Measurements from ENCODE around the gene CCDC136.
A peak's percentile ranks its signal among the peaks of the same experiment; 100 is the strongest.

CCDC136 gene

GRCh38 chr7:128831994-128832879 is 40.5 kb downstream of the CCDC136 start:
- no peak for DNase-seq (ENCODE audit: low read depth in 2 of 2)

GRCh38 chr7:128832880-128833147 is 41.0 kb downstream of the CCDC136 start:
- DNase-seq (ENCODE audit: low read depth in 2 of 2) = no peak

GRCh38 chr7:128833148-128833945 is 41.6 kb downstream of the CCDC136 start:
- DNase-seq (ENCODE audit: low read depth in 2 of 2) = no peak

- no peak for DNase-seq (ENCODE audit: low read depth in 2 of 2)
These were observed 42.2 kb downstream of the CCDC136 start for GRCh38 chr7:128833946-128834325.

GRCh38 chr7:128835231-128835751 is 43.5 kb downstream of the CCDC136 start:
- DNase-seq (ENCODE audit: low read depth in 2 of 2) = no peak

GRCh38 chr7:128835790-128836641 is 44.2 kb downstream of the CCDC136 start:
- DNase-seq (ENCODE audit: low read depth in 2 of 2) = no peak

- no peak for DNase-seq (ENCODE audit: low read depth in 2 of 2)
These were observed 45.1 kb downstream of the CCDC136 start for GRCh38 chr7:128836729-128837348.

- DNase-seq (ENCODE audit: low read depth in 2 of 2) = no peak
These were observed 45.8 kb downstream of the CCDC136 start for GRCh38 chr7:128837521-128837921.

- no peak for DNase-seq (ENCODE audit: low read depth in 2 of 2)
These were observed 46.5 kb downstream of the CCDC136 start for GRCh38 chr7:128838109-128838779.

GRCh38 chr7:128838981-128839731 is 47.4 kb downstream of the CCDC136 start:
- no peak for DNase-seq (ENCODE audit: low read depth in 2 of 2)

- DNase-seq (ENCODE audit: low read depth in 2 of 2) = no peak
These were observed 48.0 kb downstream of the CCDC136 start for GRCh38 chr7:128839751-128840177.

- no peak for DNase-seq (ENCODE audit: low read depth in 2 of 2)
These were observed 48.8 kb downstream of the CCDC136 start for GRCh38 chr7:128840326-128841170.

GRCh38 chr7:128841171-128841690 is 49.5 kb downstream of the CCDC136 start:
- no peak for DNase-seq (ENCODE audit: low read depth in 2 of 2)

- DNase-seq (ENCODE audit: low read depth in 2 of 2) = peak; percentile 43 to 55
These were observed 50.3 kb downstream of the CCDC136 start for GRCh38 chr7:128841921-128842673.

GRCh38 chr7:128842674-128843641 is 51.2 kb downstream of the CCDC136 start:
- DNase-seq (ENCODE audit: low read depth in 2 of 2) = no peak

GRCh38 chr7:128843938-128844621 is 52.3 kb downstream of the CCDC136 start:
- no peak for DNase-seq (ENCODE audit: low read depth in 2 of 2)

Measured in stimulated activated CD4-positive, alpha-beta T cell treated with anti-CD3 and anti-CD28 coated beads, Interleukin-15, amount 100 ng/mL, for 48 hours (primary cell).